SHP77 (cell line): ENCODE results near the gene ELAVL1.
"Not testable (repeated sequence)": the region's sequence is repeated elsewhere in the genome, so short reads cannot be mapped to it uniquely, and the experiment has no call there.

Source experiments
- DNase-seq, 2 experiments: peaks; one replicate each; lab custom pipeline; 2025; lab: John Stamatoyannopoulos, UW

The ELAVL1 gene

GRCh38 chr19:7933828-7934725 lies 71.4 kb downstream of the ELAVL1 start:
- DNase-seq = no peak

GRCh38 chr19:7933411-7933810 lies 72.0 kb downstream of the ELAVL1 start:
- no peak for DNase-seq

- DNase-seq = no peak
Observed at GRCh38 chr19:7932930-7933300, 72.5 kb downstream of the ELAVL1 start.

- no peak for DNase-seq
Observed at GRCh38 chr19:7932276-7932929, 73.0 kb downstream of the ELAVL1 start.

- DNase-seq = no peak
Observed at GRCh38 chr19:7931221-7932061, 74.0 kb downstream of the ELAVL1 start.

GRCh38 chr19:7930765-7931164 lies 74.7 kb downstream of the ELAVL1 start:
- DNase-seq = no peak

- not testable (repeated sequence) for DNase-seq
Observed at GRCh38 chr19:7930030-7930429, 75.4 kb downstream of the ELAVL1 start.

- DNase-seq = peak; percentile 15 to 28
Observed at GRCh38 chr19:7928741-7929701, 76.4 kb downstream of the ELAVL1 start.

- DNase-seq = no peak
Observed at GRCh38 chr19:7928334-7928706, 77.1 kb downstream of the ELAVL1 start.

- DNase-seq = no peak
Observed at GRCh38 chr19:7927605-7928333, 77.7 kb downstream of the ELAVL1 start.

GRCh38 chr19:7926727-7927604 lies 78.5 kb downstream of the ELAVL1 start:
- peak in 1 of 2 experiments; percentile 27 for DNase-seq

GRCh38 chr19:7926021-7926726 lies 79.3 kb downstream of the ELAVL1 start, which contains the start of gene CTXN1:
Gene CTXN1, minus strand, starts transcription at chr19:7926135. Its CDS starts 597 bp downstream, at chr19:7925538.
- DNase-seq = peak; percentile 25 to 43

GRCh38 chr19:7925171-7925851 lies 80.1 kb downstream of the ELAVL1 start:
- peak; percentile 53 to 68 for DNase-seq

GRCh38 chr19:7924651-7925170 lies 80.7 kb downstream of the ELAVL1 start:
- no peak for DNase-seq

- no peak for DNase-seq
Observed at GRCh38 chr19:7924241-7924640, 81.2 kb downstream of the ELAVL1 start.

GRCh38 chr19:7923295-7924191 lies 81.9 kb downstream of the ELAVL1 start:
- DNase-seq = no peak

GRCh38 chr19:7922836-7923195 lies 82.6 kb downstream of the ELAVL1 start:
- no peak for DNase-seq
